GM06990 (cell line): ENCODE results near the gene TRIM59.

Experiments
- DNase-seq: peaks from one replicate; pipeline ENCODE4 v3.0.0-alpha.2; 2011; ENCODE audit not compliant: insufficient read length; ENCODE audit errors: extremely low read depth
- H3K27me3 ChIP-seq: replicated peaks from 2 replicates; pipeline ENCODE4 v1.6.0; 2011; ENCODE audit warnings: low read length; ENCODE audit not compliant: control insufficient read depth, insufficient read depth
- H3K36me3 ChIP-seq: 2 replicates; pipeline ENCODE4 v1.5.1; 2011; ENCODE audit warnings: low read length; ENCODE audit not compliant: control insufficient read depth, insufficient read depth
- H3K4me3 ChIP-seq: replicated peaks from 2 replicates; pipeline ENCODE4 v1.5.1; 2011; ENCODE audit warnings: low read depth, mild to moderate bottlenecking, control low read depth, low read length
- CTCF ChIP-seq: IDR thresholded peaks from 2 replicates; pipeline ENCODE4 v1.5.1; 2011; ENCODE audit warnings: low read length, control low read depth, mild to moderate bottlenecking, inconsistent platforms; ENCODE audit not compliant: insufficient read depth, poor library complexity, severe bottlenecking

Gene TRIM59

GRCh38 chr3:160481856-160482255, 32.3 kb upstream of the TRIM59 start:
- no peak for TF ChIP-seq CTCF
- Histone ChIP-seq H3K27me3 (no peaks in the 10 kb centered on the region), H3K4me3 (no peak overlapping the region), H3K36me3 (no peaks in the 10 kb centered on the region)
- DNase-seq: no peak

GRCh38 chr3:160480931-160481330, 31.3 kb upstream of the TRIM59 start:
- Histone ChIP-seq H3K4me3 (no peak overlapping the region), H3K36me3 (no peaks in the 10 kb centered on the region), H3K27me3 (no peaks in the 10 kb centered on the region)
- TF ChIP-seq CTCF: no peak
- no peak for DNase-seq

DNA sequence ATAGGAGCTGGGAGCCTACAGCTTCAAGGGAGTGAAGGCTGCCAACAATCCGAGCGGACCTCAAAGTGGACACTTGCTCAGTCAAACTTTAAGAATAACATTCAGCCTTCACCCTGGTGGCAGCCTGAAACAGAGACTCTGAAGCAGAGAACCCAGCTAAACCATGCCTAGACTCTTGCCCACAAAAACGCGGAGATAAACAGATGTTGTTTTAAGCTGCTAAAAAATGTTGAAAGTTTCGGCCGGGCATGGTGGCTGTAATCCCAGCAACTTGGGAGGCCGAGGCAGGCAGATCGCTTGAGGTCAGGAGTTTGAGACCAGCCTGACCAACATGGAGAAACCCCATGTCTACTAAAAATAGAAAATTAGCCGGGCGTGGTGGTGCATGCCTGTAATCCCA, 29.8 kb upstream of the TRIM59 start:
- Histone ChIP-seq H3K27me3 (no peaks in the 10 kb centered on the region), H3K36me3 (no peaks in the 10 kb centered on the region), H3K4me3 (no peak overlapping the region)
- no peak for DNase-seq
- no peak for TF ChIP-seq CTCF

GRCh38 chr3:160478338-160478737, 28.8 kb upstream of the TRIM59 start:
- H3K4me3 ChIP-seq: no peak overlapping the region
- H3K36me3 ChIP-seq: no peaks in the 10 kb centered on the region
- no peak for DNase-seq
- TF ChIP-seq CTCF: no peak
- H3K27me3 ChIP-seq: no peaks in the 10 kb centered on the region

DNA sequence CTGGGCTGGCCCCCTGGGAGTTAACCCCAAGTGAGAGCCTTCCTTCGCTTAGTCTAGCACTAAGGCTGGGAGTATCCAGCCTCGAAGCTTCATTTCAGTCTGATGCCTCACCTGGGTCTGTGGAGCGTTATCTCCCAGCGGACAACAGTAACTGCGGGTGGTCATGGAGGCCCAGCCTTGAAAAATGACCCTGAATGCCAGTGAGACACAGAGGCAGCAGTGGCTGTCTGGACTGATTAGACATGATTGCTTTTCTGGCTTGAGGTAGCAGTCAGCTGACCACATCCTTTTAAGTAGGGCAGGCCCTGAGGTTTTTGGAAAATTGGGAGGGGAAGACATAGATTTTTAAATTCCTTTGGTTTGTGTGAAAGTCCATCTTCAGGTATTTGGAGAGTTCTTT, 28.2 kb upstream of the TRIM59 start:
- no peak for TF ChIP-seq CTCF
- Histone ChIP-seq H3K36me3 (no peaks in the 10 kb centered on the region), H3K4me3 (no peak overlapping the region), H3K27me3 (no peaks in the 10 kb centered on the region)
- no peak for DNase-seq

DNA sequence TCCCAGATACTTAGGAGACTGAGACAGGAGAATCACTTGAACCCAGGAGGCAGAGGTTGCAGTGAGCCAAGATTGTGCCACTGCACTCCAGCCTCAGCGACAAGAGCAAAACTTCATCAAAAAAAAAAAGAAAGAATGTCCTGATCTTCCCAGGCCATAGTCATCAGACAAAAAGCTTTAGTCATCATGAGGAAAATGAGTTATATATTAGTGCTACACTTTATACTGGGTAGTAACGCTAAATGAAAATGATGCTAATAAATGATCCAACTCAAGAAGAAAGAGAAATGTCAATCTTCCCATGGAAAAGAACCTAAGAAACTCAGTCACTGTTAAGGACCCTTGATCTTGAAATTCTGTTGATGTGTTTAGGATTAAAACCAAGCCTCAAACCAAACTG, 26.3 kb upstream of the TRIM59 start:
- Histone ChIP-seq H3K36me3 (no peaks in the 10 kb centered on the region), H3K4me3 (no peak overlapping the region), H3K27me3 (no peaks in the 10 kb centered on the region)
- no peak for DNase-seq
- no peak for TF ChIP-seq CTCF
